ENCODE results near the gene PDE8B.

DNA sequence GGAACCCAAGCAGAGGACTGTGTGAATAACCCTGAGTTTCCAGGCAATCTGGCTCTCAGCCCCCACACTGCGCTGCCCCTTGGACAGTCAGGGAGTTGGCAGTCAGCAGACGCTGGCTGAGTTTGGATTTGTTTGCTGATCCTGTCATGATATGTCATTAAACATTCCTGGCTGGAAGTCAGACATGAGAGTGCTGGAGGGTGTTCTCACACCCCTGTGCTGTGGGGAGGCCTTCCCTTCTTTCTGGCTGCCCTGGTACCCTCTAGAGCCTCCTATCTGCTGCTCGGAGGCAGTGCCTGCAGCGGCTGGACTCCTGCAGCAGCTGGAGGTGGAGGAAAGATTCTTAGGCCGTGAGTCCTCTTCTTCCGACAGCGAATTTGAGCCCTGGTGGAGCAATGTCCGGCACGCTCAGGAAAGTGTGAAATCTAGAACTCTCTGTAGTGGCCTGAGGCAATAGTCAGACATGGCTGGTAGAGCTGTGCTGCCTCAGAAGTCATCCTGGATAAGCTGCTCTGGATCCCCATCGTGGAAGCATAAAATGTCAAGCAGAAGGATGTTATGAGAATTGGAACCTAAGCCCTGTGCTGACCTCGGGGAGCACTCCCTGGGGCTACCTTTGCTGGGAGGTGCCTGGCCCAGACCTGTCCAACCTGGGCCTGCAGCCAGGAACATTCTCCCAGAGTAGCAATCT lies 72.0 kb downstream of the PDE8B start:
- TF ChIP-seq, protein P1, sequence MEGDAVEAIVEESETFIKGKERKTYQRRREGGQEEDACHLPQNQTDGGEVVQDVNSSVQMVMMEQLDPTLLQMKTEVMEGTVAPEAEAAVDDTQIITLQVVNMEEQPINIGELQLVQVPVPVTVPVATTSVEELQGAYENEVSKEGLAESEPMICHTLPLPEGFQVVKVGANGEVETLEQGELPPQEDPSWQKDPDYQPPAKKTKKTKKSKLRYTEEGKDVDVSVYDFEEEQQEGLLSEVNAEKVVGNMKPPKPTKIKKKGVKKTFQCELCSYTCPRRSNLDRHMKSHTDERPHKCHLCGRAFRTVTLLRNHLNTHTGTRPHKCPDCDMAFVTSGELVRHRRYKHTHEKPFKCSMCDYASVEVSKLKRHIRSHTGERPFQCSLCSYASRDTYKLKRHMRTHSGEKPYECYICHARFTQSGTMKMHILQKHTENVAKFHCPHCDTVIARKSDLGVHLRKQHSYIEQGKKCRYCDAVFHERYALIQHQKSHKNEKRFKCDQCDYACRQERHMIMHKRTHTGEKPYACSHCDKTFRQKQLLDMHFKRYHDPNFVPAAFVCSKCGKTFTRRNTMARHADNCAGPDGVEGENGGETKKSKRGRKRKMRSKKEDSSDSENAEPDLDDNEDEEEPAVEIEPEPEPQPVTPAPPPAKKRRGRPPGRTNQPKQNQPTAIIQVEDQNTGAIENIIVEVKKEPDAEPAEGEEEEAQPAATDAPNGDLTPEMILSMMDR (IDR thresholded peaks at IDR 0.05; ENCODE audit: low read length) = no peak
- TF ChIP-seq EZH2 (optimal IDR thresholded peaks at IDR 0.05; ENCODE audit: low read depth, low read length) = no peak
- no peak for TF ChIP-seq EZH2phosphoT487 (IDR thresholded peaks at IDR 0.05; ENCODE audit: low read length)

All from MM.1S (cell line).